ENCODE data around the gene CACNA1C. TPM values are rescaled to one million over a fixed set of nuclear protein-coding genes. Genes with fewer than 3 reads are reported as not detected.

Gene CACNA1C
- total RNA-seq, 2 experiments from 2014 or later, result 0.69 to 1.4 TPM

GRCh38 chr12:2110849-2111566, 58.2 kb downstream of the CACNA1C start:
- Histone ChIP-seq H3K79me2 (ENCODE audit: insufficient read depth, low read depth, low read length) (no peaks in the 10 kb centered on the region), H3K27ac (ENCODE audit: low read depth, low read length, poor library complexity, severe bottlenecking) (no peak overlapping the region), H3K36me3 (ENCODE audit: insufficient read depth, low read length) (no peaks in the 10 kb centered on the region), H3K4me1 (ENCODE audit: insufficient read depth, low read length, poor library complexity, severe bottlenecking) (no peaks in the 10 kb centered on the region), H3K9me3 (ENCODE audit: low read length) (no peaks in the 10 kb centered on the region), H3K4me3 (ENCODE audit: low read depth, low read length, poor library complexity, severe bottlenecking) (no peak overlapping the region), H3K4me2 (ENCODE audit: low read length) (no peak overlapping the region), H3K9me2 (ENCODE audit: insufficient read depth, low read length) (no peaks in the 10 kb centered on the region), H2AFZ (ENCODE audit: low read length) (no peak overlapping the region), H4K20me1 (ENCODE audit: insufficient read depth, low read length) (no peaks in the 10 kb centered on the region)
- no TSS peak for BruUV-seq (replicated peaks)
- DNase-seq (ENCODE audit: low spot score), result no peak
- no peak for TF ChIP-seq EZH2phosphoT487 (IDR thresholded peaks at IDR 0.05; ENCODE audit: borderline replicate concordance, low read depth, low read length)
- no peak for TF ChIP-seq CTCF (conservative IDR thresholded peaks at IDR 0.05; ENCODE audit: low read length)
- intact Hi-C loops (cut with micrococcal nuclease; ENCODE audit: unreplicated experiment), result no loop called here
- CTCF ChIA-PET (ENCODE audit: unreplicated experiment), result no interaction called here
- POLR2A ChIA-PET, result no interaction called here

- ChIA-PET POLR2A (no interaction called here), CTCF (ENCODE audit: unreplicated experiment) (no interaction called here)
- BruUV-seq (replicated peaks), result no TSS peak
- H3K36me3 ChIP-seq (ENCODE audit: insufficient read depth, low read length), result no peaks in the 10 kb centered on the region
- H3K9me3 ChIP-seq (ENCODE audit: low read length), result no peaks in the 10 kb centered on the region
- TF ChIP-seq EZH2phosphoT487 (IDR thresholded peaks at IDR 0.05; ENCODE audit: borderline replicate concordance, low read depth, low read length) (no peak), CTCF (conservative IDR thresholded peaks at IDR 0.05; ENCODE audit: low read length) (no peak)
- no peaks in the 10 kb centered on the region for H3K4me1 ChIP-seq (ENCODE audit: insufficient read depth, low read length, poor library complexity, severe bottlenecking)
- H3K27ac ChIP-seq (ENCODE audit: low read depth, low read length, poor library complexity, severe bottlenecking), result no peak overlapping the region
- no peaks in the 10 kb centered on the region for H3K9me2 ChIP-seq (ENCODE audit: insufficient read depth, low read length)
- H4K20me1 ChIP-seq (ENCODE audit: insufficient read depth, low read length), result no peaks in the 10 kb centered on the region
- intact Hi-C loops (cut with micrococcal nuclease; ENCODE audit: unreplicated experiment), result no loop called here
- no peak overlapping the region for H3K4me3 ChIP-seq (ENCODE audit: low read depth, low read length, poor library complexity, severe bottlenecking)
- no peak overlapping the region for H2AFZ ChIP-seq (ENCODE audit: low read length)
- no peaks in the 10 kb centered on the region for H3K79me2 ChIP-seq (ENCODE audit: insufficient read depth, low read depth, low read length)
- no peak for DNase-seq (ENCODE audit: low spot score)
- H3K4me2 ChIP-seq (ENCODE audit: low read length), result no peak overlapping the region
These were observed 59.0 kb downstream of the CACNA1C start for GRCh38 chr12:2111826-2112225.

GRCh38 chr12:2112401-2112800, 59.6 kb downstream of the CACNA1C start:
- Histone ChIP-seq H3K79me2 (ENCODE audit: insufficient read depth, low read depth, low read length) (no peaks in the 10 kb centered on the region), H3K36me3 (ENCODE audit: insufficient read depth, low read length) (no peaks in the 10 kb centered on the region), H3K4me3 (ENCODE audit: low read depth, low read length, poor library complexity, severe bottlenecking) (no peak overlapping the region), H4K20me1 (ENCODE audit: insufficient read depth, low read length) (no peaks in the 10 kb centered on the region), H2AFZ (ENCODE audit: low read length) (no peak overlapping the region), H3K4me1 (ENCODE audit: insufficient read depth, low read length, poor library complexity, severe bottlenecking) (no peaks in the 10 kb centered on the region), H3K4me2 (ENCODE audit: low read length) (no peak overlapping the region), H3K9me2 (ENCODE audit: insufficient read depth, low read length) (no peaks in the 10 kb centered on the region), H3K27ac (ENCODE audit: low read depth, low read length, poor library complexity, severe bottlenecking) (no peak overlapping the region), H3K9me3 (ENCODE audit: low read length) (no peaks in the 10 kb centered on the region)
- no peak for TF ChIP-seq CTCF (conservative IDR thresholded peaks at IDR 0.05; ENCODE audit: low read length)
- TF ChIP-seq EZH2phosphoT487 (IDR thresholded peaks at IDR 0.05; ENCODE audit: borderline replicate concordance, low read depth, low read length), result no peak
- intact Hi-C loops (cut with micrococcal nuclease; ENCODE audit: unreplicated experiment), result no loop called here
- no peak for DNase-seq (ENCODE audit: low spot score)
- POLR2A ChIA-PET, result no interaction called here
- CTCF ChIA-PET (ENCODE audit: unreplicated experiment), result no interaction called here
- BruUV-seq (replicated peaks), result no TSS peak
